ENCODE measurements around the gene CDH18. TPM values are rescaled to one million over a fixed set of nuclear protein-coding genes. Genes with fewer than 3 reads are reported as not detected.

The CDH18 gene
- total and polyA plus RNA-seq, 4 donors = 0.03 to 2.4 TPM; not detected in 2

- no peaks in the 10 kb centered on the region for H3K9me3 ChIP-seq (ENCODE audit: control insufficient read depth in 4 of 4, insufficient read depth in 3 of 4, low read length in 3 of 4)
- TF ChIP-seq, protein P1, sequence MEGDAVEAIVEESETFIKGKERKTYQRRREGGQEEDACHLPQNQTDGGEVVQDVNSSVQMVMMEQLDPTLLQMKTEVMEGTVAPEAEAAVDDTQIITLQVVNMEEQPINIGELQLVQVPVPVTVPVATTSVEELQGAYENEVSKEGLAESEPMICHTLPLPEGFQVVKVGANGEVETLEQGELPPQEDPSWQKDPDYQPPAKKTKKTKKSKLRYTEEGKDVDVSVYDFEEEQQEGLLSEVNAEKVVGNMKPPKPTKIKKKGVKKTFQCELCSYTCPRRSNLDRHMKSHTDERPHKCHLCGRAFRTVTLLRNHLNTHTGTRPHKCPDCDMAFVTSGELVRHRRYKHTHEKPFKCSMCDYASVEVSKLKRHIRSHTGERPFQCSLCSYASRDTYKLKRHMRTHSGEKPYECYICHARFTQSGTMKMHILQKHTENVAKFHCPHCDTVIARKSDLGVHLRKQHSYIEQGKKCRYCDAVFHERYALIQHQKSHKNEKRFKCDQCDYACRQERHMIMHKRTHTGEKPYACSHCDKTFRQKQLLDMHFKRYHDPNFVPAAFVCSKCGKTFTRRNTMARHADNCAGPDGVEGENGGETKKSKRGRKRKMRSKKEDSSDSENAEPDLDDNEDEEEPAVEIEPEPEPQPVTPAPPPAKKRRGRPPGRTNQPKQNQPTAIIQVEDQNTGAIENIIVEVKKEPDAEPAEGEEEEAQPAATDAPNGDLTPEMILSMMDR (IDR thresholded peaks at IDR 0.05; ENCODE audit: control extremely low read depth, extremely low read depth) = no peak
- no peak overlapping the region for H3K9ac ChIP-seq (ENCODE audit: insufficient read depth in 1 of 2, low read length in 2 of 2)
- no peaks in the 10 kb centered on the region for H3K4me1 ChIP-seq (ENCODE audit: control insufficient read depth in 5 of 5, insufficient read depth in 5 of 5, low read length in 5 of 5)
- no peaks in the 10 kb centered on the region for H3K27me3 ChIP-seq (ENCODE audit: control insufficient read depth in 3 of 3, insufficient read depth in 3 of 3, low read length in 2 of 3)
- no peak for DNase-seq
- ATAC-seq (ENCODE audit: insufficient read depth, low FRiP score) = no peak
- WGBS, 2 donors = 71 to 72% methylated on average over 4 of the region's 4 CpGs
- H3K36me3 ChIP-seq (ENCODE audit: control insufficient read depth in 4 of 4, insufficient read depth in 4 of 4, low read length in 4 of 4) = no peaks in the 10 kb centered on the region
- H3K4me3 ChIP-seq = no peak overlapping the region
- no peak overlapping the region for H3K27ac ChIP-seq (ENCODE audit: low read depth in 1 of 2, low read length in 1 of 2)
Measured at GRCh38 chr5:19694949-19695611, 292.9 kb downstream of the CDH18 start.

- Histone ChIP-seq H3K27me3 (ENCODE audit: control insufficient read depth in 3 of 3, insufficient read depth in 3 of 3, low read length in 2 of 3) (no peaks in the 10 kb centered on the region), H3K4me3 (no peak overlapping the region), H3K4me1 (ENCODE audit: control insufficient read depth in 5 of 5, insufficient read depth in 5 of 5, low read length in 5 of 5) (no peaks in the 10 kb centered on the region), H3K27ac (ENCODE audit: low read depth in 1 of 2, low read length in 1 of 2) (no peak overlapping the region), H3K36me3 (ENCODE audit: control insufficient read depth in 4 of 4, insufficient read depth in 4 of 4, low read length in 4 of 4) (no peaks in the 10 kb centered on the region), H3K9me3 (ENCODE audit: control insufficient read depth in 4 of 4, insufficient read depth in 3 of 4, low read length in 3 of 4) (no peaks in the 10 kb centered on the region), H3K9ac (ENCODE audit: insufficient read depth in 1 of 2, low read length in 2 of 2) (no peak overlapping the region)
- ATAC-seq (ENCODE audit: insufficient read depth, low FRiP score) (no peak), DNase-seq (no peak)
- TF ChIP-seq, protein P1 (IDR thresholded peaks at IDR 0.05; ENCODE audit: control extremely low read depth, extremely low read depth) = no peak
- WGBS, 2 donors = 82 to 93% methylated on average over 1 of the region's 1 CpG
Measured at GRCh38 chr5:19690978-19691377, 297.0 kb downstream of the CDH18 start.

- ATAC-seq (ENCODE audit: insufficient read depth, low FRiP score) (no peak), DNase-seq (no peak)
- Histone ChIP-seq H3K27ac (ENCODE audit: low read depth in 1 of 2, low read length in 1 of 2) (no peak overlapping the region), H3K4me3 (no peak overlapping the region), H3K9me3 (ENCODE audit: control insufficient read depth in 4 of 4, insufficient read depth in 3 of 4, low read length in 3 of 4) (no peaks in the 10 kb centered on the region), H3K27me3 (ENCODE audit: control insufficient read depth in 3 of 3, insufficient read depth in 3 of 3, low read length in 2 of 3) (no peaks in the 10 kb centered on the region), H3K36me3 (ENCODE audit: control insufficient read depth in 4 of 4, insufficient read depth in 4 of 4, low read length in 4 of 4) (no peaks in the 10 kb centered on the region), H3K4me1 (ENCODE audit: control insufficient read depth in 5 of 5, insufficient read depth in 5 of 5, low read length in 5 of 5) (no peaks in the 10 kb centered on the region), H3K9ac (ENCODE audit: insufficient read depth in 1 of 2, low read length in 2 of 2) (no peak overlapping the region)
- WGBS, 2 donors = 88 to 96% methylated on average over 3 of the region's 3 CpGs
- TF ChIP-seq, protein P1 (IDR thresholded peaks at IDR 0.05; ENCODE audit: control extremely low read depth, extremely low read depth) = no peak
Measured at GRCh38 chr5:19685473-19685872, 302.5 kb downstream of the CDH18 start.

- DNase-seq (no peak), ATAC-seq (ENCODE audit: insufficient read depth, low FRiP score) (no peak)
- no peaks in the 10 kb centered on the region for H3K27me3 ChIP-seq (ENCODE audit: control insufficient read depth in 3 of 3, insufficient read depth in 3 of 3, low read length in 2 of 3)
- 51 to 88% methylated on average over 3 of the region's 3 CpGs for WGBS, 2 donors
- no peak overlapping the region for H3K9ac ChIP-seq (ENCODE audit: insufficient read depth in 1 of 2, low read length in 2 of 2)
- H3K36me3 ChIP-seq (ENCODE audit: control insufficient read depth in 4 of 4, insufficient read depth in 4 of 4, low read length in 4 of 4) = no peaks in the 10 kb centered on the region
- no peaks in the 10 kb centered on the region for H3K4me1 ChIP-seq (ENCODE audit: control insufficient read depth in 5 of 5, insufficient read depth in 5 of 5, low read length in 5 of 5)
- H3K4me3 ChIP-seq = no peak overlapping the region
- peaks cover 0 to 1% (median 0%) of the 10 kb centered on the region in 4 donors for H3K9me3 ChIP-seq (ENCODE audit: control insufficient read depth in 4 of 4, insufficient read depth in 3 of 4, low read length in 3 of 4)
- H3K27ac ChIP-seq (ENCODE audit: low read depth in 1 of 2, low read length in 1 of 2) = no peak overlapping the region
- TF ChIP-seq, protein P1 (IDR thresholded peaks at IDR 0.05; ENCODE audit: control extremely low read depth, extremely low read depth) = no peak
Measured at GRCh38 chr5:19676895-19677294, 311.1 kb downstream of the CDH18 start.

Data from lung (tissue), 12 donors.